HCT116 (cell line): Measurements from ENCODE around the gene RXFP4. TPM values are rescaled to one million over a fixed set of nuclear protein-coding genes. Genes with fewer than 3 reads are reported as not detected.

ENCODE experiments used
- ATAC-seq: fragments of 200-7000 bp; cut with Tn5 transposase; 2 replicates; pipeline ENCODE4 v1.9.1; 2020; ENCODE audit warnings: mild to moderate bottlenecking, moderate library complexity
- BruUV-seq: library from RNA; stranded (reverse); fragments of 400-500 nt; replicated peaks from 2 replicates; lab custom pipeline; 2021; lab: Mats Ljungman, UMichigan
- CTCF ChIA-PET: fragments of 300-600 bp; sonication (Branson Sonifier 250); formaldehyde crosslinking; loops from one replicate; lab custom pipeline; 2021; ENCODE audit warnings: antibody characterized with exemption; lab: Charles Lee
- POLR2A ChIA-PET: fragments of 300-600, 350-600 bp; sonication (Branson Sonifier 250); formaldehyde crosslinking; loops from one replicate; lab custom pipeline; 2021; ENCODE audit warnings: antibody characterized with exemption; lab: Charles Lee
- RAD21 ChIA-PET, 2 experiments: fragments of 300-600 bp; sonication (Branson Sonifier 250); formaldehyde crosslinking; loops; one replicate each; lab custom pipeline; 2023; ENCODE audit warnings: low total read pairs in 2 of 2; ENCODE audit not compliant: uncharacterized antibody in 2 of 2, unreplicated experiment in 2 of 2, low non-redundant PET in 1 of 2; lab: Charles Lee
- DNase-seq: peaks from one replicate; pipeline ENCODE4 v3.0.0-alpha.2; 2010; ENCODE audit warnings: low read depth, low spot score
- H2AFZ ChIP-seq: fragments of 200-600 bp; shearing (Covaris generic), sonication (generic); 2 replicates; pipeline ENCODE4 v1.6.1; 2017; ENCODE audit warnings: low read depth, mixed run types, mixed read lengths, antibody characterized with exemption, low read length; ENCODE audit not compliant: poor library complexity, severe bottlenecking
- H3K27ac ChIP-seq: 2 replicates; pipeline ENCODE4 v1.5.1; 2012; ENCODE audit warnings: low read depth, low read length
- H3K27me3 ChIP-seq: fragments of 200-600 bp; sonication (generic); 2 replicates; pipeline ENCODE4 v1.6.1; 2016; ENCODE audit warnings: mixed run types, low read length, mixed read lengths; ENCODE audit not compliant: insufficient read depth
- H3K36me3 ChIP-seq, 2 experiments: fragments of 200-500 bp in 1 of 2; fragments of 200-600 bp in 1 of 2; sonication (Bioruptor generic) in 1 of 2; sonication (generic) in 1 of 2; 2 replicates each; pipeline versions ENCODE4 v1.5.1 to v1.6.1; 2014 to 2016; ENCODE audit warnings: low read length in 2 of 2, inconsistent platforms in 1 of 2, mixed read lengths in 1 of 2, mixed run types in 1 of 2; ENCODE audit not compliant: insufficient read depth in 2 of 2, control insufficient read depth in 1 of 2
- H3K4me1 ChIP-seq, 2 experiments: fragments of 200-600 bp in 1 of 2; sonication (generic) in 1 of 2; 2 replicates each; pipeline versions ENCODE4 v1.5.1 to v1.6.1; 2012 to 2017; ENCODE audit warnings: low read length in 2 of 2, inconsistent platforms in 1 of 2, mild to moderate bottlenecking in 1 of 2, mixed read lengths in 1 of 2, mixed run types in 1 of 2, moderate library complexity in 1 of 2; ENCODE audit not compliant: insufficient read depth in 2 of 2, control insufficient read depth in 1 of 2
- H3K4me2 ChIP-seq: fragments of 200-600 bp; sonication (generic); 2 replicates; pipeline ENCODE4 v1.6.1; 2017; ENCODE audit warnings: mixed run types, low read length, mixed read lengths
- H3K4me3 ChIP-seq, 2 experiments: fragments of 200-600 bp in 1 of 2; sonication (generic) in 1 of 2; replicated peaks in 1 of 2; 2 replicates each; pipeline ENCODE4 v1.5.1; 2011 to 2016; ENCODE audit warnings: low read length in 2 of 2, control low read depth in 1 of 2, low read depth in 1 of 2, mild to moderate bottlenecking in 1 of 2, mixed read lengths in 1 of 2, mixed run types in 1 of 2
- H3K79me2 ChIP-seq: fragments of 200-600 bp; sonication (generic); 2 replicates; pipeline ENCODE4 v1.6.1; 2017; ENCODE audit warnings: mild to moderate bottlenecking, mixed run types, low read length, moderate library complexity, mixed read lengths; ENCODE audit not compliant: insufficient read depth
- H3K9ac ChIP-seq: fragments of 200-600 bp; sonication (generic); 2 replicates; pipeline ENCODE4 v1.6.1; 2016; ENCODE audit warnings: low read length, mixed read lengths
- H3K9me2 ChIP-seq: fragments of 200-600 bp; sonication (generic), shearing (Covaris generic); 2 replicates; pipeline ENCODE4 v1.6.1; 2017; ENCODE audit warnings: mixed run types, mild to moderate bottlenecking, moderate library complexity; ENCODE audit not compliant: insufficient read depth
- H3K9me3 ChIP-seq, 2 experiments: fragments of 200-500 bp in 1 of 2; fragments of 200-600 bp in 1 of 2; sonication (Bioruptor generic) in 1 of 2; sonication (generic) in 1 of 2; 2 replicates each; pipeline ENCODE4 v1.6.1; 2014 to 2017; ENCODE audit warnings: low read length in 2 of 2, mixed read lengths in 2 of 2, inconsistent platforms in 1 of 2, low read depth in 1 of 2, mild to moderate bottlenecking in 1 of 2, mixed run types in 1 of 2, moderate library complexity in 1 of 2; ENCODE audit not compliant: control insufficient read depth in 1 of 2, insufficient read depth in 1 of 2
- H4K20me1 ChIP-seq: fragments of 200-600 bp; sonication (generic), shearing (Covaris generic); 2 replicates; pipeline ENCODE4 v1.6.1; 2017; ENCODE audit warnings: mixed run types, mild to moderate bottlenecking, moderate library complexity; ENCODE audit not compliant: insufficient read depth
- CBX3 ChIP-seq: IDR thresholded peaks from 2 replicates; pipeline ENCODE4 v1.6.1; 2012; ENCODE audit warnings: low read depth
- EGR1 ChIP-seq: IDR thresholded peaks from 2 replicates; pipeline ENCODE4 v1.6.1; 2012; ENCODE audit warnings: low read depth
- EZH2 ChIP-seq: fragments of 200-600 bp; sonication (generic); IDR thresholded peaks from 2 replicates; pipeline ENCODE4 v1.6.1; 2017; ENCODE audit warnings: antibody characterized with exemption, mixed run types
- EZH2phosphoT487 ChIP-seq: fragments of 200-600 bp; IDR thresholded peaks from 2 replicates; pipeline ENCODE4 v1.6.1; 2018; ENCODE audit warnings: antibody characterized with exemption, borderline replicate concordance
- POLR2AphosphoS5 ChIP-seq: IDR thresholded peaks from 2 replicates; pipeline ENCODE4 v1.6.1; 2011; ENCODE audit warnings: mild to moderate bottlenecking, low read depth, low read length, moderate library complexity
- SIN3A ChIP-seq: IDR thresholded peaks from 2 replicates; pipeline ENCODE4 v1.6.1; 2012; ENCODE audit warnings: low read depth
- YY1 ChIP-seq: IDR thresholded peaks from 2 replicates; pipeline ENCODE4 v1.6.1; 2011; ENCODE audit warnings: low read length, low read depth, moderate library complexity, mild to moderate bottlenecking; ENCODE audit not compliant: insufficient replicate concordance; ENCODE audit errors: extremely low read depth
- ZFX ChIP-seq: fragments of 450-650 bp; IDR thresholded peaks from 2 replicates; pipeline ENCODE4 v1.6.1; 2017
- ZNF274 ChIP-seq: fragments of 200-500 bp; sonication (Bioruptor generic); IDR thresholded peaks from 2 replicates; pipeline ENCODE4 v1.6.1; 2014; ENCODE audit warnings: mild to moderate bottlenecking, low read depth, low read length, inconsistent platforms
- intact Hi-C: fragments of 100-400 bp; cut with micrococcal nuclease; formaldehyde crosslinking; loops from 2 replicates; pipeline ENCODE4 v1.10.0; 2022
- total RNA-seq: library from RNA; stranded (reverse); gene quantifications from one replicate; pipeline ENCODE4 v1.2.1, GENCODE V29; 2021; ENCODE audit not compliant: unreplicated experiment
- TF ChIP-seq, protein P1 (sequence below): IDR thresholded peaks from 2 replicates; pipeline ENCODE4 v1.6.1; 2012
- TF ChIP-seq, protein P2 (sequence below), 3 experiments: fragments of 200-600 bp in 1 of 3; sonication (generic) in 1 of 3; IDR thresholded peaks in 2 of 3; conservative IDR thresholded peaks in 1 of 3; 2 replicates each; pipeline ENCODE4 v1.5.1; 2012 to 2017; ENCODE audit warnings: low read depth in 2 of 3, low read length in 2 of 3, antibody characterized with exemption in 1 of 3, borderline replicate concordance in 1 of 3, control low read depth in 1 of 3, mild to moderate bottlenecking in 1 of 3, mixed read lengths in 1 of 3, mixed run types in 1 of 3, moderate library complexity in 1 of 3; ENCODE audit not compliant: insufficient read depth in 1 of 3
- TF ChIP-seq, protein P3 (sequence below): IDR thresholded peaks from 2 replicates; pipeline ENCODE4 v1.6.1; 2012

Gene RXFP4
- total RNA-seq, 1 experiment from 2014 or later, result 0.20 TPM

DNA sequence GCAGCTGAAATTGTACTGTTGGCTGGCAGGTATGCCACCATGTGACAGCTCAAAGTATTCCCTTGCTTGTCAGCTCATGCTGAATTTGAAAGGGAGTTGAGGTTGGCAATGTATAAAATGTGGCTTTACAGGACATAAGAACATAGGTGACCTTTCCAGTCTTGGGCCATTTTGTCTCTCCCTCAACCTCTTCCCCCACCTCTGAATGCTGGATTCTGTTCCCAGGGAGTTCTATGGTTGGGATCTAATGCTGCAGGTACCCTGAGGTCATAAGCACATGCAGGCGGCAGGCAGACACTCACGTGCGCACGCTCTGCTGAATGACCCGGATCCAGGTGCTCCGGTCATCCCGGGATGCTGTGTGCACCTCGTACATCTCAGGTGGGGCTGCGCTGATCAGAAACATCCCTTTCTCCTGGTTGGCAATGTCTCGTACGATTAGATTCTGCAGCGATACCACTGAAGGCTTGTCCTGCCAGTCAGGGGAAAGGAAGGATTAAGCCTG, 16.0 kb downstream of the RXFP4 start:
- CTCF ChIA-PET, result no interaction called here
- Histone ChIP-seq H3K36me3 (peaks cover 26 to 37% of the 10 kb centered on the region in 2 experiments; a peak in 3 of 4 replicates), H2AFZ (no peak overlapping the region), H3K79me2 (peaks cover 7% of the 10 kb centered on the region; the same call in 1 of the 2 replicates), H3K9me3 (no peaks in the 10 kb centered on the region), H3K4me1 (peaks cover 17 to 32% of the 10 kb centered on the region in 2 experiments), H3K9me2 (no peaks in the 10 kb centered on the region), H3K27ac (no peak overlapping the region), H3K4me2 (no peak overlapping the region), H4K20me1 (no peaks in the 10 kb centered on the region), H3K27me3 (no peaks in the 10 kb centered on the region), H3K9ac (no peak overlapping the region)
- intact Hi-C loops, result no loop called here
- BruUV-seq, result TSS peak; percentile 22
- POLR2A ChIA-PET, result no interaction called here
- TF ChIP-seq, protein P1, sequence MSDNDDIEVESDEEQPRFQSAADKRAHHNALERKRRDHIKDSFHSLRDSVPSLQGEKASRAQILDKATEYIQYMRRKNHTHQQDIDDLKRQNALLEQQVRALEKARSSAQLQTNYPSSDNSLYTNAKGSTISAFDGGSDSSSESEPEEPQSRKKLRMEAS, result no peak
- no peak for TF ChIP-seq EZH2
- no peak for TF ChIP-seq SIN3A
- TF ChIP-seq EGR1, result no peak
- TF ChIP-seq ZNF274, result no peak
- TF ChIP-seq, protein P2, sequence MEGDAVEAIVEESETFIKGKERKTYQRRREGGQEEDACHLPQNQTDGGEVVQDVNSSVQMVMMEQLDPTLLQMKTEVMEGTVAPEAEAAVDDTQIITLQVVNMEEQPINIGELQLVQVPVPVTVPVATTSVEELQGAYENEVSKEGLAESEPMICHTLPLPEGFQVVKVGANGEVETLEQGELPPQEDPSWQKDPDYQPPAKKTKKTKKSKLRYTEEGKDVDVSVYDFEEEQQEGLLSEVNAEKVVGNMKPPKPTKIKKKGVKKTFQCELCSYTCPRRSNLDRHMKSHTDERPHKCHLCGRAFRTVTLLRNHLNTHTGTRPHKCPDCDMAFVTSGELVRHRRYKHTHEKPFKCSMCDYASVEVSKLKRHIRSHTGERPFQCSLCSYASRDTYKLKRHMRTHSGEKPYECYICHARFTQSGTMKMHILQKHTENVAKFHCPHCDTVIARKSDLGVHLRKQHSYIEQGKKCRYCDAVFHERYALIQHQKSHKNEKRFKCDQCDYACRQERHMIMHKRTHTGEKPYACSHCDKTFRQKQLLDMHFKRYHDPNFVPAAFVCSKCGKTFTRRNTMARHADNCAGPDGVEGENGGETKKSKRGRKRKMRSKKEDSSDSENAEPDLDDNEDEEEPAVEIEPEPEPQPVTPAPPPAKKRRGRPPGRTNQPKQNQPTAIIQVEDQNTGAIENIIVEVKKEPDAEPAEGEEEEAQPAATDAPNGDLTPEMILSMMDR (IDR thresholded peaks at IDR 0.05 in 2 of 3, conservative IDR thresholded peaks at IDR 0.05 in 1 of 3; ENCODE audit: borderline replicate concordance in 1 of 3, insufficient read depth in 1 of 3, low read depth in 2 of 3, low read length in 2 of 3), result no peak
- TF ChIP-seq POLR2AphosphoS5, result no peak
- no peak for TF ChIP-seq ZFX
- no peak for TF ChIP-seq CBX3
- no peak for TF ChIP-seq EZH2phosphoT487
- TF ChIP-seq, protein P3, sequence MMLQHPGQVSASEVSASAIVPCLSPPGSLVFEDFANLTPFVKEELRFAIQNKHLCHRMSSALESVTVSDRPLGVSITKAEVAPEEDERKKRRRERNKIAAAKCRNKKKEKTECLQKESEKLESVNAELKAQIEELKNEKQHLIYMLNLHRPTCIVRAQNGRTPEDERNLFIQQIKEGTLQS, result no peak
- no peak for TF ChIP-seq YY1
- TF ChIP-seq, all 23 proteins: peak for 0
- DNase-seq (no peak), ATAC-seq (no peak)
- RAD21 ChIA-PET, result no interaction called here
- no peak overlapping the region for H3K4me3 ChIP-seq
